OCI-LY3 (cell line): ENCODE data around the gene ZNF862.

Experiments
- H2AFZ ChIP-seq: fragments of 200-600, 300-600 bp; shearing (Covaris generic); 2 replicates; pipeline ENCODE4 v1.6.0; 2014; ENCODE audit warnings: antibody characterized with exemption, low read depth, low read length
- H3K27ac ChIP-seq: fragments of 200-600, 300-600 bp; sonication (generic); 2 replicates; pipeline ENCODE4 v1.5.1; 2014; ENCODE audit warnings: mild to moderate bottlenecking, low read length, moderate library complexity, mixed read lengths
- H3K27me3 ChIP-seq: fragments of 200-600, 300-600 bp; sonication (generic); 2 replicates; pipeline ENCODE4 v1.6.1; 2014; ENCODE audit warnings: low read depth, low read length, mixed read lengths
- H3K36me3 ChIP-seq: fragments of 200-600, 300-600 bp; sonication (generic); replicated peaks from 2 replicates; pipeline ENCODE3; 2014; ENCODE audit warnings: low read depth, low read length, mixed read lengths
- H3K4me1 ChIP-seq: fragments of 300-600, 200-600 bp; sonication (generic); 2 replicates; pipeline ENCODE4 v1.6.1; 2014; ENCODE audit warnings: low read length, mixed read lengths
- H3K4me2 ChIP-seq: fragments of 200-600, 300-600 bp; sonication (generic); 2 replicates; pipeline ENCODE4 v1.6.1; 2014; ENCODE audit warnings: low read length, mixed read lengths
- H3K4me3 ChIP-seq: fragments of 300-600, 200-600 bp; sonication (generic); 2 replicates; pipeline ENCODE4 v1.5.1; 2014; ENCODE audit warnings: antibody characterized with exemption, mild to moderate bottlenecking, low read length, moderate library complexity
- H3K79me2 ChIP-seq: fragments of 300-600, 200-600 bp; shearing (Covaris generic); 2 replicates; pipeline ENCODE4 v1.6.1; 2014; ENCODE audit warnings: mild to moderate bottlenecking, low read length, mixed read lengths
- H3K9ac ChIP-seq: fragments of 300-600, 200-600 bp; shearing (Covaris generic); 2 replicates; pipeline ENCODE4 v1.6.0; 2014; ENCODE audit warnings: mild to moderate bottlenecking, low read length, moderate library complexity
- H3K9me3 ChIP-seq: fragments of 200-600, 300-600 bp; shearing (Covaris generic); 2 replicates; pipeline ENCODE4 v1.6.1; 2014; ENCODE audit warnings: low read length, mixed read lengths; ENCODE audit not compliant: insufficient read depth
- H4K20me1 ChIP-seq: fragments of 200-600, 300-600 bp; sonication (generic); 2 replicates; pipeline ENCODE4 v1.6.1; 2016; ENCODE audit warnings: low read length, mixed read lengths; ENCODE audit not compliant: insufficient read depth
- EZH2phosphoT487 ChIP-seq: fragments of 200-600 bp; shearing (Covaris generic); IDR thresholded peaks from 2 replicates; pipeline ENCODE4 v1.6.1; 2018; ENCODE audit warnings: antibody characterized with exemption, mixed run types, low read depth
- TF ChIP-seq, protein P1 (sequence below): fragments of 200-600, 300-600 bp; sonication (generic); IDR thresholded peaks from 2 replicates; pipeline ENCODE4 v1.5.1; 2014; ENCODE audit warnings: antibody characterized with exemption, low read length, low read depth

ZNF862 gene

DNA sequence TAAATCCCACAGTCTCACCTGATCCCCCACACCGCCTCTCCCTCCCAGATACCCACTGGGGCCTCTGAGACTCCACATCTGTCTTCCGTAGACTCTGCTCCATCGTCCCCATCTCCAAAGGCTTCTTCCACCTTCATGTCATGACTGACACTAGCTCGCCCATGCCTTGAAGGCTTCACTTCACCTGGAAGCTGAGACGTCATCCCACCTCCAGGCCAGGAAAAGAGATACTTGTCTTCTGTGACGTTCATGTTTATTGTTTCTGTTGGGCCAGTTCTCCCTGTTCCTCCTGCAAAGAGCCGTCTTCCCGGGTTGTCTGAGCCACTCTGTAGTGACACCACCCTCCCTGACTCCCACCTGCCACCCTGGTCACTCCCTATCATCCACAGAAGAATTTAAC, 3.6 kb upstream of the ZNF862 start:
- Histone ChIP-seq H3K36me3 (no peaks in the 10 kb centered on the region), H3K27ac (no peak overlapping the region), H3K4me3 (no peak overlapping the region), H3K79me2 (peaks cover 10% of the 10 kb centered on the region), H2AFZ (no peak overlapping the region), H3K27me3 (peaks cover 24% of the 10 kb centered on the region), H4K20me1 (no peaks in the 10 kb centered on the region), H3K9ac (no peak overlapping the region), H3K4me1 (peaks cover 11% of the 10 kb centered on the region; the same call in 1 of the 2 replicates), H3K4me2 (no peak overlapping the region), H3K9me3 (no peaks in the 10 kb centered on the region)
- TF ChIP-seq EZH2phosphoT487, result no peak
- TF ChIP-seq, protein P1, sequence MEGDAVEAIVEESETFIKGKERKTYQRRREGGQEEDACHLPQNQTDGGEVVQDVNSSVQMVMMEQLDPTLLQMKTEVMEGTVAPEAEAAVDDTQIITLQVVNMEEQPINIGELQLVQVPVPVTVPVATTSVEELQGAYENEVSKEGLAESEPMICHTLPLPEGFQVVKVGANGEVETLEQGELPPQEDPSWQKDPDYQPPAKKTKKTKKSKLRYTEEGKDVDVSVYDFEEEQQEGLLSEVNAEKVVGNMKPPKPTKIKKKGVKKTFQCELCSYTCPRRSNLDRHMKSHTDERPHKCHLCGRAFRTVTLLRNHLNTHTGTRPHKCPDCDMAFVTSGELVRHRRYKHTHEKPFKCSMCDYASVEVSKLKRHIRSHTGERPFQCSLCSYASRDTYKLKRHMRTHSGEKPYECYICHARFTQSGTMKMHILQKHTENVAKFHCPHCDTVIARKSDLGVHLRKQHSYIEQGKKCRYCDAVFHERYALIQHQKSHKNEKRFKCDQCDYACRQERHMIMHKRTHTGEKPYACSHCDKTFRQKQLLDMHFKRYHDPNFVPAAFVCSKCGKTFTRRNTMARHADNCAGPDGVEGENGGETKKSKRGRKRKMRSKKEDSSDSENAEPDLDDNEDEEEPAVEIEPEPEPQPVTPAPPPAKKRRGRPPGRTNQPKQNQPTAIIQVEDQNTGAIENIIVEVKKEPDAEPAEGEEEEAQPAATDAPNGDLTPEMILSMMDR, result no peak

DNA sequence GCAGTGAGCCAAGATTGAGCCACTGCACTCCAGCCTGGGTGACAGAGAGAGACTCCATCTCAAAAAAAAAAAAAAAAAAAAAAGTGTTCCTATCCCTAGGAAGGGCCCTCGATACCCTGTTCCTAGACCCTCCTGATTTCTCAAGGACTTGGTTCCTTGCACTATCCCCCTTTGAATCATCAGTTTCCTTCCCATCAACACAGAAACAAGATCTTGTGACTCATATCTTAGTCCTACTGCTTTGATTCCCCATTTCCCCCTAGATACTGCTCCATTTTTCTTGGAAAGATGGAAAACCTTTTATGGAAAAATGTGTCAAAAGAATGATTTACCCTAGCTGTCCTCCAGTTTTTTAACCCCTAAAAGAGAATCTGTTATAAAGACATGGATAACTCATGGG, 1.7 kb upstream of the ZNF862 start:
- no peaks in the 10 kb centered on the region for H4K20me1 ChIP-seq
- H3K36me3 ChIP-seq, result no peaks in the 10 kb centered on the region
- no peak overlapping the region for H3K4me2 ChIP-seq
- H3K9ac ChIP-seq, result no peak overlapping the region
- no peak overlapping the region for H3K4me3 ChIP-seq
- H3K9me3 ChIP-seq, result no peaks in the 10 kb centered on the region
- TF ChIP-seq, protein P1, result no peak
- TF ChIP-seq EZH2phosphoT487, result no peak
- no peak overlapping the region for H3K27ac ChIP-seq
- peaks cover 11% of the 10 kb centered on the region for H3K79me2 ChIP-seq
- peaks cover 12% of the 10 kb centered on the region; the same call in 1 of the 2 replicates for H3K4me1 ChIP-seq
- H2AFZ ChIP-seq, result no peak overlapping the region
- peaks cover 21% of the 10 kb centered on the region for H3K27me3 ChIP-seq

DNA sequence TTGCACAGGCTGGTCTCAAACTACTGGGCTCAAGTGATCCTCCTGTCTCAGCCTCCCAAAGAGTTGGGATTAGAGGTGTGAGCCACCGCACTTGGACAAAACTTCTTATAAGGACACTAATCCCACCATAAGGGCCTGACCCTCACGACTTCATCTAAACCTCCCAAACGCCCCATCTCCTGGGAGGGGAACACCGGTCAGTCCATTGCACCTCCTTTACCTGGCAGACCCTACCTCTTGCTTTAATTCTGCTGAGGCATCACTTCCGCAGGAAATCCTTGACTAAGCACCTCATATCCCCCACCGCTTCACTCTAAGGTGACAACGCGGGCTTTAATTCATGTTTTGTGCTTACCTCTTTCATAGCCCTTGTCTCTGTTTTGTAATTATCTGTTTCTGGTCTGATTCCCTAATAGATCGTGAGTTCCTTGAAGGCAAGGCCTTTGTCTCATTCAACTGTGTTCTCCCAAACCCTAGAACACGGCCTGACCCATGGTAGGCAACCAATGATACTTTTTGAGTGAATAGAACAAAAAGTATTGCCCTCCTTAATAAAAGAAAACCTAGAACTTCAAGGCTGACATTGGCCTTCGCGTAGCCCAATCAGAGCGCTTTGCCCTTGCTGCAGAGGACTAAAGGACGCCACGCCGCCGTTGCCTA, 481 bp upstream of the ZNF862 start:
- Histone ChIP-seq H3K36me3 (no peaks in the 10 kb centered on the region), H4K20me1 (no peaks in the 10 kb centered on the region), H3K9me3 (no peaks in the 10 kb centered on the region), H3K4me1 (peaks cover 12% of the 10 kb centered on the region; the same call in 1 of the 2 replicates), H3K9ac (no peak overlapping the region), H3K4me2 (peak overlapping the region; percentile 67), H3K27ac (no peak overlapping the region), H3K27me3 (peaks cover 24% of the 10 kb centered on the region), H3K79me2 (peaks cover 11% of the 10 kb centered on the region), H3K4me3 (peak overlapping the region; percentile 95), H2AFZ (peak overlapping the region; percentile 63; the same call in 1 of the 2 replicates)
- TF ChIP-seq, protein P1, result no peak
- TF ChIP-seq EZH2phosphoT487, result no peak

DNA sequence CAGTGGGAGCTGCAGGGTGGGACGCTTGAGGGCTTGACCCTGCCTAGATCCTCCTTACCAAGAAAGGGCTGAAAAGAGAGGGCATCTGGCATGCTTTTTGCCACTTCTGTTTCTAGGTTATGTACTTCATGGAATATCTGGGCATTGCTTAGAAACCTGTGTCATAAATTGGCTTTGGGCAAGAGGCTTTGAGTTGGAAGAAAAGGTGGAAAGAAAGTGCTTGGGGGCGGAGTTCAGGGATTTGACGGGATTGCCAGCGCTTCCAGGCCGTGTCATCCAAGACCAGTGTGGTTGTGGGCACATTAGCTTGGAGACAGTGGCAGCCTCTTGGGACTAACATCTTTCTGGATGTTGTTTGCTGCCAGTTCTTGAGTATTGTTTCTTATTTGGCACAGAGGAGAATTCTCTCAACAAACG, 825 bp downstream of the ZNF862 start:
- Histone ChIP-seq H3K27me3 (peaks cover 25% of the 10 kb centered on the region), H2AFZ (no peak overlapping the region; the same call in 1 of the 2 replicates), H3K27ac (no peak overlapping the region), H3K79me2 (peaks cover 11% of the 10 kb centered on the region), H3K4me3 (peak overlapping the region; percentile 95), H3K9me3 (no peaks in the 10 kb centered on the region), H3K4me2 (peak overlapping the region; percentile 87), H3K4me1 (peaks cover 12% of the 10 kb centered on the region; the same call in 1 of the 2 replicates), H4K20me1 (no peaks in the 10 kb centered on the region), H3K36me3 (no peaks in the 10 kb centered on the region), H3K9ac (peak overlapping the region; percentile 81)
- TF ChIP-seq, protein P1, result no peak
- no peak for TF ChIP-seq EZH2phosphoT487
